ENCODE measurements around the gene TCERG1L. TPM values are rescaled to one million over a fixed set of nuclear protein-coding genes. Genes with fewer than 3 reads are reported as not detected.

The TCERG1L gene
- total RNA-seq, 2 donors from 2014 or later, result not detected

GRCh38 chr10:131078131-131078881 lies 233.2 kb downstream of the TCERG1L start:
- no peak for DNase-seq
- intact Hi-C loops (cut with DNase I, micrococcal nuclease), result no loop called here
- ATAC-seq, result no peak

GRCh38 chr10:131077724-131078123 lies 233.8 kb downstream of the TCERG1L start:
- no peak for ATAC-seq
- no peak for DNase-seq
- intact Hi-C loops (cut with DNase I, micrococcal nuclease), result no loop called here

- ATAC-seq (no peak), DNase-seq (no peak)
- intact Hi-C loops (cut with DNase I, micrococcal nuclease), result no loop called here
These were observed 234.5 kb downstream of the TCERG1L start for GRCh38 chr10:131077031-131077430.

GRCh38 chr10:131076356-131076755 lies 235.2 kb downstream of the TCERG1L start:
- no peak for ATAC-seq
- no peak for DNase-seq
- intact Hi-C loops (cut with DNase I, micrococcal nuclease), result no loop called here

GRCh38 chr10:131075218-131075770 lies 236.2 kb downstream of the TCERG1L start:
- DNase-seq (no peak), ATAC-seq (no peak)
- intact Hi-C loops (cut with DNase I, micrococcal nuclease), result no loop called here

GRCh38 chr10:131074682-131075081 lies 236.8 kb downstream of the TCERG1L start:
- intact Hi-C loops (cut with DNase I, micrococcal nuclease), result no loop called here
- no peak for ATAC-seq
- DNase-seq, result no peak

GRCh38 chr10:131073469-131074035 lies 238.0 kb downstream of the TCERG1L start:
- intact Hi-C loops (cut with DNase I, micrococcal nuclease), result no loop called here
- ATAC-seq (no peak), DNase-seq (no peak)

- ATAC-seq (no peak), DNase-seq (no peak)
- intact Hi-C loops (cut with DNase I, micrococcal nuclease), result no loop called here
These were observed 238.7 kb downstream of the TCERG1L start for GRCh38 chr10:131072651-131073468.

- intact Hi-C loops (cut with DNase I, micrococcal nuclease), result no loop called here
These were observed 239.8 kb downstream of the TCERG1L start for GRCh38 chr10:131071721-131072120.

GRCh38 chr10:131070856-131071255 lies 240.7 kb downstream of the TCERG1L start:
- ATAC-seq (no peak), DNase-seq (no peak)
- intact Hi-C loops (cut with DNase I, micrococcal nuclease), result no loop called here

More at GRCh38 chr10:131071721-131072120, 239.8 kb downstream of the TCERG1L start:
- DNase-seq, result no peak
- ATAC-seq, result no peak

GRCh38 chr10:131068760-131069159 lies 242.8 kb downstream of the TCERG1L start:
- DNase-seq, result no peak
- no peak for ATAC-seq
- intact Hi-C loops (cut with DNase I, micrococcal nuclease), result no loop called here

- ATAC-seq, result no peak
- DNase-seq, result no peak
- intact Hi-C loops (cut with DNase I, micrococcal nuclease), result no loop called here
These were observed 243.2 kb downstream of the TCERG1L start for GRCh38 chr10:131068311-131068710.

GRCh38 chr10:131067690-131068089 lies 243.8 kb downstream of the TCERG1L start:
- intact Hi-C loops (cut with DNase I, micrococcal nuclease), result no loop called here
- ATAC-seq, result no peak
- no peak for DNase-seq

- intact Hi-C loops (cut with DNase I, micrococcal nuclease), result no loop called here
- DNase-seq (no peak), ATAC-seq (no peak)
These were observed 245.7 kb downstream of the TCERG1L start for GRCh38 chr10:131065673-131066305.

GRCh38 chr10:131063311-131063710 lies 248.2 kb downstream of the TCERG1L start:
- intact Hi-C loops (cut with DNase I, micrococcal nuclease), result no loop called here
- ATAC-seq (no peak), DNase-seq (no peak)

GRCh38 chr10:131062621-131063260 lies 248.8 kb downstream of the TCERG1L start:
- intact Hi-C loops (cut with DNase I, micrococcal nuclease), result no loop called here
- ATAC-seq (no peak), DNase-seq (no peak)

GRCh38 chr10:131061216-131061615 lies 250.3 kb downstream of the TCERG1L start:
- intact Hi-C loops (cut with DNase I, micrococcal nuclease), result no loop called here
- DNase-seq, result no peak
- ATAC-seq, result no peak

- DNase-seq (no peak), ATAC-seq (no peak)
- intact Hi-C loops (cut with DNase I, micrococcal nuclease), result no loop called here
These were observed 251.6 kb downstream of the TCERG1L start for GRCh38 chr10:131059881-131060280.

- intact Hi-C loops (cut with DNase I, micrococcal nuclease), result no loop called here
- DNase-seq, result no peak
- ATAC-seq, result no peak
These were observed 252.7 kb downstream of the TCERG1L start for GRCh38 chr10:131058799-131059198.

All from left colon (tissue), 2 donors.